Measurements from ENCODE around the gene LARP6.
"Not testable (repeated sequence)": the region's sequence is repeated elsewhere in the genome, so short reads cannot be mapped to it uniquely, and the experiment has no call there.

The LARP6 gene

DNA sequence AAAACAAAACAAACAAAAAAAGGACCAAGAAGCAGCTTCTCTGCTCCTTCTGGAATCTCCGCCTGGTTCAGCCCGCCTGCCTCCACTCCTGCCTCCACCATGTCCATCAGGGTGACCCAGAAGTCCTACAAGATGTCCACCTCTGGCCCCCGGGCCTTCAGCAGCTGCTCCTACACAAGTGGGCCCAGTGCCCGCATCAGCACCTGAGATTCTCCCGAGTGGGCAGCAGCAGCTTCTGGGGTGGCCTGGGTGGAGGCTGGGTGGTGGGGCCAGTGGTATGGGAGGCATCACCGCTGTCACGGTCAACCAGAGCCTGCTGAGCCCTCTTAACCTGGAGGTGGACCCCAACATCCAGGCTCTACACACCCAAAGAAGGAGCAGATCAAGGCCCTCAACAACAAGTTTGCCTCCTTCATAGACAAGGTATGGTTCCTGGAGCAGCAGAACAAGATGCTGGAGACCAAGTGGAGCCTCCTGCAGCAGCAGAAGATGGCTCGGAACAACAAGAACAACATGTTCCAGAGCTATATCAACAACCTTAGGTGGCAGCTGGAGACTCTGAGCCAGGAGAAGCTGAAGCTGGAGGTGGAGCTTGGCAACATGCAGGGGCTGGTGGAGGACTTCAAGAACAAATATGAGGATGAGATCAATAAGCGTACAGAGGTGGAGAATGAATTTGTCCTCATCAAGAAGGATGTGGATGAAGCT, 4.8 kb upstream of the LARP6 start:
- DNase-seq (ENCODE audit: low spot score): not testable (repeated sequence)

DNA sequence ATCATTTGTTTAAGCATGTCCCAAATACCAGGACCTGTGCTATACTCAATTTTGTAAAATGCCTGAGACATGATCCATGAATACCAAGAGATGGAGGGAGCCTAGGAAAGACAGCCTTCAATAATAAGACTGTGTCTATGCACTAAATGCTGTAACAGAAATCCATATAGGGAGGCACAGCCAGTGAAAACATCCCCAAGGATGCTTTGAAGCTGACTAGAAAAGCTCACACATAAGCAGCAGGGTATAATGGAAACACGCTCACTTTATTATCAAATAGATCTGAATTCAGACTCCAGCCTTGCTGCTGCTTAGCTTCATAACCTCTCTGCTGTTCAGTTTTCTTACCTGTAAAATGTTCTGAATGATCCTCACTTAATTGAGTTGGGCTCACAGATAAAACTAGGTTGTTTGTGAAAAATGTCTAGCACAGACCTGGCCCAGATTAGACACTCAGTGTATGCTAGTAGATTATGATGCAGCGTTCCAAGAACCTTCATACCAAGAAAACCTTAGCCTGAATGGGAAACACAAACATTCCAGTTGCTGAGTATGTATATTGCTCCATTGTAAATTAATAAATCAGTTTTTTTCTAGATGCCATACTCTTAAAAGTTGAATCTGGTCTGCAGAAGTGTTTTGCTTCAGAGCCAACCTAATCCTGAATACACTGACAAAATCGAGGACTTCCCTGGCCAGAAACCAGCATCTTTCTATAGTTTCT, 3.8 kb upstream of the LARP6 start:
- DNase-seq (ENCODE audit: low spot score): no peak

DNA sequence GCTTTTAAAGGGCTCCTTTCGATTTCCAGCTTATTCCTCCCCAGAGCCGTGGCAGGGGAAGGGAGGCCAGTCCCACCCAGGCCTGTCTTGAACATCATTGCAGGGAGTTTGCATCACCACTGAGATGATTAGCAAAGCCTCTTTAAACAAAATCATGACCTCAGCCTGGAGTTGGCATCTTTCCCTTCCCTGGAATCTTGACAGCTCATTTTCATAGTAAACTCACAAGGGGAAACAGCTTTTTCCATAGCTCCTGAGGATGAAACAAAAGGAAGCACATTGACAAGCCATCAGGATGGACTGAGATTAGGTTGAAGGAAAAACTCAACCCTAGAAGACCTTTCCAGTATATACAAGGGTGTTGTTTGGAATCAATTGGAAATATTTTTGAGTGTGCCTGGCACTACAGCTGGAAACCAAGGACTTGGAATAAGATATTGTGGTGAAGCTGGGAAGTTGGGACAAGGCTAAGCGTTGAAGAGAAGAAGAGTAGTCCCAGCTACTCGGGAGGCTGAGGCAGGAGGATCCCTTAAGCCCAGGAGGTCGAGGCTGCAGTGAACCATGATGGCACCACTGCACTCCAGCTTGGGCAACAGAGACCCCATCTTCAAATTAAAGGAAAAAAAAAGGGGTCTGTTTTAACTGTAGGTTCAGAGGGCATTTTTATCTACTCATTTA, 3.1 kb upstream of the LARP6 start:
- no peak for DNase-seq (ENCODE audit: low spot score)

DNA sequence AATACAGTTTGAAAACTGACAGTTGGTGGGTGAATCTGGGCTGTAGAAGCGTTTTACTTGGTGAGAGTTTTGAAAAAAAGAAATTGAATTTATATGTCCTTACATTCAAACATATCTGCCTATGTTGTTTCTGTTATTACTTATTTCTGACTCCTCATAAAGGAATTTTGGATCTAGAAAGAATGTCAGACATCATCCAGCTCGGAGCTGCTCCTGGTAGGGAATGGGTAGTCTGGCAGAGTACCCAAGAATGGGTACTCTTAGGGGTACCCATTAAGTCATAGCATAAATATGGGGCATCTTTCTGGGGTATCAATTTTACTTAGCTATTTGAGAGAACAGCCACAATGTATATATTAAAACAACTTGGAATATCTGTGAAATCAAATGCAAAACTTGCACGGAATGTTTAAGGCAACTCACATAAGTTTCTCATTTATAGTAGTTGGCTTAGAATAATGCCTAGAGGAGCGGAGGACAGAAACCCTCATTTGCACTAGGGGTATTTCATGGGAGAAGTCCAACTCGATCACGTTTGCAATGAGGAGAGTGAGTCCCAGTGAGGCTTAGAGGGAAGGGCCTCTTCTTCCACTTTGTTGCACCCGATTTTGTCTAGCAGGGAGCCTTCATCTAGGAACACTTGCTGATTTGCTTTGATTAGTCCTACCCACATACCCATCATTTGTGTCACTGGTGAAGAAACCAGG, 2.4 kb upstream of the LARP6 start:
- no peak for DNase-seq (ENCODE audit: low spot score)

DNA sequence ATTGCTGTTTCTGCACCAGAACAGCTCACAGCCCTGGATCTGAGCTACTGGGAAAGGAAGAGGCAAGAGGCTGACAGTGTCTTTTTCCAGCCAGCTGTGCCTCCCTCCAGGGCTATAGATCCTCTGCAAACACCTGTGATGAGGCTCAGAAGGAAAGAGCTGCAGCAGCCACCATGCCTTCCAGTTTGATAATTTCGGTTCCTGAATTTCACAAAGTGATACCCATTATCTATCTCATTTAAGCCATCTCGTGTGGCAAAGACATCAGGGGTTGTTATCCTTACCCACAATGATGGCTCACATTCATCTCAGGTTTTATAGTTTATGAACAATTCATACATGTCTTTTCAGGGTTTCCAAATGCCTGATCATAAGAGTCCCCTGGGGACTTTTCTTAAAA, 1.8 kb upstream of the LARP6 start:
- DNase-seq (ENCODE audit: low spot score): no peak

DNA sequence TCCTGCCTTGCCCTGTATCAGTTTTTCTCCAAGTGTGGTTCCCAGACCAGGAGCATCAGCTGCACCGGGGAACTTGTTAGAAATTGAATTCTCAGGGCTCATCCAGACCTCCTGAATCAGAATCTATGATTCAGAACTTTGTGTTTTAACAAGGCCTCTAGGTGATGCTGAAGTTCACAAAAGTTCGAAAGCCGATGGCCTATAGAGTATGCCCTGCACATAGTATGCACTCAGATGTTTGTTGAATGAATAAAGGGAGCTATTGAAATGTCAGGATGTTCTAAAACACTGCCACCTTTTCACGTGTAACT, 664 bp upstream of the LARP6 start:
- no peak for DNase-seq (ENCODE audit: low spot score)

DNA sequence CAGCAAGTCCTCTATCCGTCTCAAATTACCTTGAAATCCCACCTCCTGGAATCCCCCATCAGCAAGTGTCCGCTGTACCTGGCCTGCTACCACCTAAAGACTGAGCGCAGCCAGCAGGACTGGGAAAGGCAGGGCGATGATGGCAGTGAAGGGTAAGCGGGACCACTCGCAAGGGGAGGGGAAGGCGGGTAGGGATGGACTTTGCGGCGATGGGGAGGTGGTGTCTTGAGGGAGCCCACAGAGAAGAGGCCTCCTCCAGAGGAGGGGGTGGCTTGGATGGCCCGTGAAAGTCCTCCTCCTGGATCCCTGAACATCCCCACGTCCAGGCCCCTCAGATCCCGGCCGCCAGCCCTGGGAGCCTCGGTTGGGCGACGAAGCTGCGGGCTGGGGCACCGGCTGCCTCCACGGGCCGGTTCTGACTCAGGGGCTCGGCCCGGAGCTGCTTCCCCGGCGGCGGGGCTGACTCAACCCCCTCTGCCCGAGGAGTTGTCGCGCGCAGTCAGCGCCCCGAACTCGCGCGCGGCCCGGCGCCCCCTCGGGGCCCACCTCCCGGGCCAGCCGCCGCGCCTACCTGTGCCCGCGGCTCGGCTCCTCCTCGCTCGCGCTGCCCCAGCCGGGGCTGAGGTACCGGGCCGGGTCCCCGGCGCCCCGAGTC, 512 bp downstream of the LARP6 start:
- DNase-seq (ENCODE audit: low spot score): no peak

DNA sequence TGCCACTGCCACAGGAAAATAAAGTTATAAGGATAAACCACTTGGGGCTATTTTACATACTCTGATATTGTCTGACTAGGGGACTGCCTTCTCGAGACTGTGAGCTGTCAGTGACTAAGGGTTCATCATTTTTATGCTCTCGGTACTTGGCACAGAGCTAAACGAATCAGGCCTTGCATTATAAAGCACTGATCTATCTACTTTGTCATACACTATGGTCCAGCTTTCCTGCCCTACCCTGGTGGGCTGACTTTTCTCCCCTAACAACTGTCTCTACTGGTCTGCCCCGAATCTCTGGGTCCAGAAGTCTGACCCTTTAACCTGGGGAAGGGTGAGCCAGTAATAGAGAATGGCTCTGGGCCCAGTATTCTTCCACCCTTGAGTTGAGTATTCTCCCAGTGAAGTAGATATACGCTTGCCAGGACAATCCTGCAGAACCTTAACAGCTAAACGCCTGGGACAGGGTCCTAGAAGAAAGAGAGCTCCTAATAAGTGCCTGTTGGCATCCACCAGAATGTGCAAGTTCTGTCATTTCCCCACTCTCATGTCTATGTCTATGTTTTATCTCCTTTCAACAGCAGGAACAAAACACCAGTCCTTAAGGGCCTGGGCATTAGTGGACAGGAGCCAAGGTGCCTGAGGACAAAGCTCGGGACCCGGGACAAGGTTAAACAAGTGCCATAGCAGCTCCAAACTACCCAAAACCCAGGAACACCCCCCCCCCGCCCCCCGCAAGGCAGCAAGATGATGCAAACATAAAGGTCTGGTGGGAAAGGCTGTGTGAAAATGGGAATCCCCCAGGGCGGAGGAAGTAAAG, 1.2 kb downstream of the LARP6 start:
- DNase-seq (ENCODE audit: low spot score): no peak

DNA sequence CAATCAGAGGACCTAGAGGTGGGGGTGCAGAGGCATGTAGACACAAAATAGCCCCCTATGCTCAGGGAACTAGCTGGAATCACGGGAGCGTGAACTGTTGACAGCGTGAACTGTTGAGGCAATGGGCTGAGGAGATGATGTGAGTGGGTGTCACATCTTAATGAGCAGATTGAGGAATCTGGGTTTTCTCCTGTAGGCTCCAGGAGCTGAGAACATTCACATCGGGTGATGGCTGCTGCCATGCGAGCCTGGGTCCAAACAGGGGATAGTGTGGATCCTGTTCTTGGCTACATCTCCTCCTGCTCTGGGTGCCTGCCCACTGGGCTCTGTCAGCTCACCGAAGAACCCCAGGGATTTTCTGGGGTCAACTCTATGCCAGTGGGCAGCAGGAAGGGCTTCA, 2.1 kb downstream of the LARP6 start:
- no peak for DNase-seq (ENCODE audit: low spot score)

DNA sequence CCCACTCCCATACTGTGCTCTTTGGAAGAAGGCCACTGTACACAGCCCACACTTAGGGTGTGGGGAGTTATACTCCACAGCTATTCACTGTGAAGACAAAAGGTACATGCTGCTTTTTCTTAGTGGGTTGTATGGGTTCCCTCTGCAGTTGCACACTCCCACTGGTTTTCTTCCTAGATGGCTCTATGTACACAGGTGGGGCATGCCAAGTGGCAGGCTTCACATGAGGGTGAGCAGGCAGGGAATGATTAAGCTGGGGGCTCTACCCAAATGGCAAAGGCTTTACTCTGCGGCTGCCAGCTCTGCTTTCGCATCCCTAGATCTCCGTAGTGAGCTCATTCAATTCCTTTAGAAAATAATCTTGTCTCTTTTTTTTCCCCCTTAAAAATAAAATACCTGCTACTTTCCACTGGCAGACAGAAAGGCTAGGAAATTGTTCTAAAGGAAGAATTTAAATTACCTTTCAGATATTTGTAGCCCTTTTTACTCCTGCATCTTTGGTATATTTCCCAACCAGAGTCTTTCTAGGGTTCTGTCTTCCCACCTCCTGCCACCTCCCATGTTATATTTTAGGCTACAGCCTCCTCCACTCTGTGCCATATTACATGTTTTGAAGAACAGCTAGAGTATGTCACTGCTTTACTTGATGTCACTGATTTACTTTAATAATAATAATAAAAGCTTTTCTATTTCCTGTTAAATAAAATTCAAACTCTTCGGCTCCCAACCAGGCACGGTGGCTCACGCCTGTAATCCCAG, 8.2 kb downstream of the LARP6 start:
- no peak for DNase-seq (ENCODE audit: low spot score)

DNA sequence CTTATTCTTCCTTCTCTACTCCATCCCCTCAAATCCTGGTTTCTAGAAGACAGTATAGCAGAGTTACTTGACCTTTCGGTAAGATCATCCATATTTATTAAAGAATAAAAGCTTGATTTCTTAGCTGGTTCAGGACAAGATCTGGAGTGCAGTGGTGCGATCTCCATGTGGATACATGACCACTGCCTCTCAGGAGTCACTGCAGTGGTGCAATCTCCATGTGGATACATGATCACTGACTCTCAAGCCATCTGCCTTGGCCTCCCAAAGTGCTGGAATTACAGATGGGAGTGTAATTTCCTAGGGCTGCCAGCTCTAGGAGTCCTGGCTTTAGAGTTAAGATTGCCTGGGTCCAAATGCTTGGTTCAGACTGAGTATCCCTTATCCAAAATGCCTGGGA, 16.5 kb downstream of the LARP6 start:
- no peak for DNase-seq (ENCODE audit: low spot score)

DNA sequence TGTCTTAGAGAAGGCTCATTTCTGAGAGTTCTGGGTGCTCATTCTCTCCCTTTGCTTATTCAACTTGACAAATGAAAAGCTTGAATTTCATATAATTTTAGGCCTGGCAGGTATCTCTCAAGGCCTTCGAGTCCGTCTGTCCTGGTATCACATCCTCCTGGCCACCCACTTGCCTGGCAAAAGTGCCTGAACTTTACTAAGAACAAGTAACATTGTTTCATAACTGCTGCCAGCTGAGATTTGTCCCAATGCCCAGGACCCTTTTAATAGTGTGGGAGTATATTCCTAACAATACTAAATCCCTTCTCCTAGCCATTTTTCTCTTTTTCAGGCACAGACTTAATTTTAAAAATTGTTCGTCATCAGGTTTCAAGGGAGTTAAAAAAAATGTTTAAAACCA, 18.1 kb downstream of the LARP6 start:
- DNase-seq (ENCODE audit: low spot score): no peak

DNA sequence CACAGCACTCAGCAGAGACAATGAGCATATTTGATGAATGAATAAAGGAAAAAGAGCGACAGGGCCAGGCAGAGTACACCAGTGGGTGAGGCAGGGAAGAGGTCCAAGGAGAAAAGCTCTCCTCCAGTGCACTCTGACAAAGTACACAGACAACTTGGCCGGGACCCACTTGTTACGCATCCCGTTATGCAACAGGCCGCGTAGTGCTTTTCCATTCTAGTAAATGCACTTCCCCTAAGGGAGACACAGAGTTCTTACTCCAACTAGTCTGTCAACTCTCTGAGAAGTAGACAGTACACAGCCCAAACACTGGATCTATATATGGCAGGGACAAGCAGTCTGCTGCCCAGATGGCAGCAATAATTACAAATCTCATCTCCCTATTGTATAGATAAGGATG, 18.5 kb downstream of the LARP6 start:
- DNase-seq (ENCODE audit: low spot score): no peak

DNA sequence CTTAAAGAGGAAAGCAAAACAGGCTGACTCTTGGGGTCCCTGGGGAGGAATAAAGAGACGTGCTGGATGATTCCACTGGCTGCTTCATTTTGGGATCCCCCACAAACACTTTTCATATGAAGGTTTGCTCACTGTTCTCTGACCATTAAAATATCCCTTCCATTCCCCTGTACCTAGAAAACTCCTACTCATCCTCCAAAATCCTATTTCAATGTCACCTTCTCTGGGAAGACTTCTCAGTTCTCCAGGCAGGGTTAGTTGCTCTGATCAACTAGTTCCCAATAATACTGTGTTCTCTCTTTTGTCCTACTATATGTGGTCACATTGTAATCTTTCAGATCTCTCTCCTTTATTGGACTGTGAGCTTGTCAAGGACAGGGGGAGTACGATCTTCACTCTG, 19.0 kb downstream of the LARP6 start:
- no peak for DNase-seq (ENCODE audit: low spot score)

DNA sequence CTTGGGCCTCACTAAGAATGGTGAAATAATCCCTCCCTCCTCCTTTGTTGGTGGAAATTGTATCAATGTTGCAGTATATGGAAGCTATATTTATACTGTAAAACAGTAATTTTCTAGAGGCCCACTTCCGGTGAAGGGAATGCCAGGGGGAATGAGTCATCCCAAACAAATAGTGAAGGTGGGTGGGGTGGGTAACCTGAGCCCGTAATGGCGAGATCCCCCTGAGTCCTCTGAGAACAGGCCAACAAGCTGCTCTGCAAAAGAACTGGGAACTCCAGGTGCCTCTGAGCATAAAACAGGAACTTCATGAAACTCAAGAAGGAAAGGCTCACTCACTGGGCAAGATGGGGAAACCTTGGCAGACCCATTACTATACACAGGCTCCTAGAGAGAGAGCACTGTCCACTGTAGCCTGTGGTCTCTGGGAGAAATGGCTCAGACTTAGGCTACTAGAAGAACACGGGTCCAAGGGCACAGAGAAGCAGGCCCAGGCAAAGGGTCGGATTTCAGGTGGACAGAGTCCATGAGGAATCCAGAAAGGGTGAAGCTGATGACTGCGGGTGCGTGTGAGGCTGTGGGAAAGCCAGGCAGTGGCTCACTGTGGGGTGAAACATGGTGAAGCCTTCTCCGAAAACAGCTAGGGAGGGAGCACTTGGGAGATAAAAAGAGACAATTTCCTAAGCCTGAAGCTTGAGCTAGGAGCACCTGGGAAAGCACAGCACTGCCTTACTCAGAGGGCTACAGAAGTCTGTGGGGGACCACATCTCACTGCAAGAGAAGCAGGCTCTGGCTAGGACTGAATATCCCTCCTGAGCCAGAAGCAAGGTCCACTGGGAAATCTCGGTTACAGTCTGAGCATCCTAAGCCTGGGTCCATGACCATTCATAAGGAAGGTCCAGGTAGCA, 19.8 kb downstream of the LARP6 start:
- DNase-seq (ENCODE audit: low spot score): no peak

DNA sequence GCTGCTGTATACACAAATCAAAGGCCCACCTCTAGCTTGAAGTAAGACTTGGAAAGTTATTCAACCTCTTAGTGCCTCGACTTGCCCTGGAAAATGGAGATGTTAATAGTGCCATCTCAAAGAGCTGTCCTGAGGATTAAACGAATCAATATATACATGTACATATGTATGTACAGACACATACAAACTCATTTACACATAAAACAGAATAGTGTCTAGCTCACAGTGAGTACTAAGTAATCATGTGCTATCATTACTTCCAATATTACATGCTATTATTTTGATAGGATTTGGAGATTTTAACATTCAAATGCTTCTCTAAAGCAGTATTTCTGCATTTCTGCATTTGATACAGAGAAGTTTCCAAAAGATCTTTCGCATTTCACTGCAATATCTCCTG, 20.5 kb downstream of the LARP6 start:
- DNase-seq (ENCODE audit: low spot score): no peak

DNA sequence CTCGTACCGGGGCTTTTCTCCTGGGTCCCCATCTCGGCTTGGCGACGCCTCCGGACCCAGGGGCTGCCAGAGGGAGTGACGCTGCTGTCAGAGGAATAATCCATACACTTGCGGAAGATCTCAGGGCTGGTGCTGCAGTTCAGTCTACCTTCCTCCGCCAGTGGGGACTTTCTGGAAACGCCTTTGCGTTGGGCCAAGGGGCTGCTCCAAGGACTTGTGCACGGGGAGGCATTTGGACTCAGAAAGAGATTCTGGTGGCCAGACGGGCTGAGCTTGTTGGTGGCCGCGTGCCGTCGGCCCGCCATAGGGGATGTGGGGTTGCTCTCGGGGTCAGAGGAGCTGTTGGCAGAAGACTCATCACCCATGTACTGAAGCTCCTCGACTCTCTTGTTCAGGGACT, 21.8 kb downstream of the LARP6 start:
- no peak for DNase-seq (ENCODE audit: low spot score)

DNA sequence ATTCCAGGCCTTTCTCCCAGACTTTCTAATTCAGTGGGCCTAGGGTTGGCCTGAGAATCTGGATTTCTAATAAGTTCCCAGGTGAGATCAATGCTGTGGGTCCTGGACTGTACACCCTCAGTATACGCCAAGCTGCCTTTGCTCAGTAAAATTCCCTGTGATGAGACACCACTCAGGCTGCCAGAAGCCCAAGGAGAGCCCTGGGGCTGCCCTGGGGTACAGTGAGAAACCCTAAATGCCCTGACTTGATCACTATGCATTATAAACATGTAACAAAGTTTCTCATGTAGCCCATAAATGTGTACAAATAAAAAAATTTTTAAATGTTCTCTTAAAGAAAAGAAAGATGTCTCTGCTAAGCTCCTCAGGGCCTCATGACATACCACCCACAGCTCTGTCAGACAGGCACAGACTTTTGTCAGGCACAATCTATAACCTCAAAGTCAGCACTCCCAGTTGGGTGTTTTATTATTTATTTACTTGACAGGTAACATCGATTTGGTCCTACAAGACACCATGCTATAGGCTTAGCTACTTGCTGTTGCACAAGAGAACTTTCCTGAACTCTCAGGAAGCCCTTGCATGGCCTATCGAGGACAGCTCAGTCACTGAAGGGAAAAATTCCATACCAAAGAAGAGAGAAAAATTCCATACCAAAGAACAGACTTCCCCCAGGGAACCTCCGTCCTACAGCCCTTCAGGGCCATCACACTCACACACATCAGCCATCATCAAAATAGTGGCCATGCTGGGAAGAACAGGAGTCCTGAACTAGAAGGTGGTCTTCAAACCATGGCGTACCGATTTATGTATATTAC, 22.7 kb downstream of the LARP6 start:
- DNase-seq (ENCODE audit: low spot score): no peak

DNA sequence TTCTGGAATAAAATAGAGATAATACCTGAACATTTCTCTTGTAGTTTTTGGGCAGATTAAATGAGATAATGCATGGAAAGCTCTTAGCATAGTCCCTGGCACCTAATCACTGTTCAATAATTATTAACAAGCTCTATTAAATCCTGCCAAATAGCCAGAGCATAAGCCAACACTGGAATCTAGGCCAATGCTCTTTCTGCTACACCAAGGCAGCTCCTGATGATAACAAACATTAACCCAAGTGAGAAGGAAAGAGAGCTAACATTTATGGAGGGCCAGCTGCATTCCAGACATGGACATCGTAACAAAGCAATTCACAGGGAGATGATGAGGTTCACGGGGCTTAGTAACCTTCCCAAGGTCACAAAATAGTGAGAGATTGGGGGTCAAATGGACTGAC, 23.3 kb downstream of the LARP6 start:
- DNase-seq (ENCODE audit: low spot score): no peak
